ENCODE measurements around the gene P4HB. TPM values are rescaled to one million over a fixed set of nuclear protein-coding genes. Genes with fewer than 3 reads are reported as not detected.

P4HB gene
- total RNA-seq, 1 donor from 2014 or later: 267 TPM

DNA sequence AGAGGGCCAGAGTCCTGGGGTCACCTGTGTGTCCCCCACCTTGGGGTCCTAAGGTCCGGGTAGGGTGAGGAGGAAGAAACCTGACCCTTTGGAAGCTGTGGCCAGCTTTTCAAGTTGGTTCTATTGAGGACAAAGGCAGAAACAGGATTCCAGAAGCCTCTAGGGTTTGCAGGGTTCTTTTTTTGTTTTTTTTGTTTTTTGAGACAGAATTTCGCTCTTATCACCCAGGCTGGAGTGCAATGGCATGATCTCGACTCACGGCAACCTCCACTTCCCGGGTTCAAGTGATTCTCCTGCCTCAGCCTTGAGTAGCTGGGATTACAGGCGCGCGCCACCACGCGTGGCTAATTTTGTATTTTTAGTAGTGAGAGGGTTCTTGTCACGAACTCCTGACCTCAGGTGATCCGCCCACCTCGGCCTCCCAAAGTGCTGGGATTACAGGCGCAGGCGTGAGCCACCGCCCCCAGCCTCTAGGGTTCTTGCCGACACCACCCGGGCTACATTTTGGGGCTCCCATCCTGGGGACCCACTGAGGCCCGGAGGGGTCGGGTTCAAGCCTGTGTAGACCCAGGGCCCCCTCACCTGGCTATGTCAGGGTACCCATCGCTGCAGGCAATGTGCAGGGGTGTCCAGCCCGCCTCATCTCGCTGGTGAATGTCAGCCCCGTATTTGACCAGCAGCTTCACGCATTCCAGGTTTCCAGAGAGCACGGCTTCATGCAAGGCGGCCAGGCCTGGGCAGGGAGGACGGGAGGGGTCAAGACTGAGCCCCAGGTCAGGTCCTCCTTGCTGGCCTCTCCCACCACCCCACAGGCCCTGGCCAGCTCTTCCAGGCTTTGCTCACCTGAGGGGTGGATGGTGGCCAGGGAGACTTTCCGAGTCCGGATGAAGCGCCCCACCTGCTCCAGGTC lies 26.2 kb downstream of the P4HB start:
- Histone ChIP-seq H3K9me3 (replicated peaks) (no peaks in the 10 kb centered on the region), H3K36me3 (no peaks in the 10 kb centered on the region), H3K4me3 (peak overlapping the region; percentile 96), H3K27ac (replicated peaks) (peak overlapping the region; percentile 88), H3K4me1 (peaks cover 44% of the 10 kb centered on the region), H3K27me3 (ENCODE audit: low read depth) (no peaks in the 10 kb centered on the region)
- no peak for DNase-seq
- no peak for TF ChIP-seq CTCF (IDR thresholded peaks at IDR 0.05; ENCODE audit: borderline replicate concordance)
- intact Hi-C loops (cut with micrococcal nuclease): no loop called here

DNA sequence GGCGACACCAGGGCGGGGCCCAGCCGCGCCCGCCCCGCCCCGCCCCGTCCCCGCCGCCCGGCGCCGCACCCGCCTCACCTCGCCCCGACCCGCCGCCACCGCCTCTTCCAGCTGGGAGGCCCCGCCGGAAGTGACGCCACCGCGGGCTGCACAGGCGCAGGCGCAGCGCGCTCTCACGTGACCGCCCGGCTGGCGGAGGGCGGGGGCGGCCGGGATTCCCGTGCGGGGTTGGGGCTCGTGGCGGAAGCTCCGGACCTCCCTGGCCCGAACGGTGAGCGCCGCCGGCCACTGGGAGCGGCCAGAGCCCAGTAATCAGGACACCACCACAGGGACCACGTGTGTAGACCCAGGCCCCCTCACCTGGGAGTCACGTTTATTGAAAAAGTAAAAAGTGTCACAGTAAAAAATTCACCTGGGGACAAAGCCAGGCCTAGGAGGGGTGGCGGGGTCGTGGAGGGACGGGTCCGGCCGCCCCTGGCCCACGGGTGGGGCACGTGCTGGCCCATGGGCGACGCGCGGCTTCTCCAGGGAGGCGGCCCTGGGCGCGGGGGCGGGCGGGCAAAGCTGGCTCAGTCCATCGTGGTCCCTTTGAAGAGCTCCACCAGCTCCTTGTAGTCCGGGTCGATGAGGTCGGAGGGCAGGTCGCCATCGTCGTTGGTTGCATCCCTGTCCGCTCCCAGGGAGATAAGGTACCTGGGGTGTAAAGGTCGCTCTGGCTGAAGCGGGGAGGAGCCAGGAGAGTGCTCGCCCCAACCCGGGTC lies 27.0 kb downstream of the P4HB start, which contains the start of gene MCRIP1:
MCRIP1 (minus strand) TSS at position 132 of the 761 bp plus-strand sequence. CDS start 8,785 bp downstream, outside the sequence.
- Histone ChIP-seq H3K36me3 (no peaks in the 10 kb centered on the region), H3K9me3 (replicated peaks) (no peaks in the 10 kb centered on the region), H3K4me3 (peak within 1 kb of the TSS; percentile 96), H3K4me1 (peaks cover 52% of the 10 kb centered on the region), H3K27ac (replicated peaks) (peak within 1 kb of the TSS; percentile 94), H3K27me3 (ENCODE audit: low read depth) (no peaks in the 10 kb centered on the region)
- no peak for TF ChIP-seq CTCF (IDR thresholded peaks at IDR 0.05; ENCODE audit: borderline replicate concordance)
- intact Hi-C loops (cut with micrococcal nuclease): no loop called here
- peak; percentile 96 for DNase-seq

GRCh38 chr17:81832608-81833159 lies 27.7 kb downstream of the P4HB start:
- intact Hi-C loops (cut with micrococcal nuclease): no loop called here
- no peaks in the 10 kb centered on the region for H3K9me3 ChIP-seq (replicated peaks)
- H3K27ac ChIP-seq (replicated peaks): peak overlapping the region; percentile 94
- H3K36me3 ChIP-seq: no peaks in the 10 kb centered on the region
- DNase-seq: peak; percentile 30
- TF ChIP-seq CTCF (IDR thresholded peaks at IDR 0.05; ENCODE audit: borderline replicate concordance): no peak
- peaks cover 53% of the 10 kb centered on the region for H3K4me1 ChIP-seq
- peak overlapping the region; percentile 96 for H3K4me3 ChIP-seq
- H3K27me3 ChIP-seq (ENCODE audit: low read depth): no peaks in the 10 kb centered on the region

DNA sequence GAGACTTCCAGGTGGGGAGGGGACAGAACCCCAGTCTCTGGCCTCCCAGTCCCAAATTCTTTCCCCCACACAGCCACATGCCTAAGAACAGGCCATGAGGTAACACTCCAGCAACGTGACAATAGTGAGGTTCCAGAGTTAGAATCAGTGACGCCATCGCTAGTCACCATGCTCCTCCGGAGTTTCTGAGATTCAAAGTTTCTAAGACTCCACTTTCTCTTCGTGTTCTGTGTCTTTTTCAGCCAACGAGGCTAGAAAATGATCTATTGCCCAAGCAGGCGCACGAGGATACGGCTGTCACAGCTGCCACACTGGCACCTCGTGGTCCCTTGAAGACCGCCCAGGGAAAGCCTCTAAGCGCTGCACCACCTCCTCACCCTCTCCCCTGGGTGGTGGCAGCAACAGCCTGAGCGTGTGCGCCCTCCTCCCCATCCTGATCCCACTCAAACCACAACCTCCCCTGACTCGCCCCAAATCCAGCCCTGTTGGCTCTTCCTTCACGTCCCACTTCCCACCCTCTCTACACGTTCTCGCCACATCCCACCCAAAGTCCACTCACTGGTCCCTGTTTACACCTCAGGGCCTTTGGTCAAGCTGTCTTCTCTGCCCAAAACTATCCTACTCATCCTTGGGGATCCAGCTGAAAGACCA lies 28.3 kb downstream of the P4HB start:
- no peak for DNase-seq
- peak overlapping the region; percentile 96 for H3K4me3 ChIP-seq
- H3K27ac ChIP-seq (replicated peaks): peak overlapping the region; percentile 94
- TF ChIP-seq CTCF (IDR thresholded peaks at IDR 0.05; ENCODE audit: borderline replicate concordance): no peak
- H3K36me3 ChIP-seq: no peaks in the 10 kb centered on the region
- no peaks in the 10 kb centered on the region for H3K9me3 ChIP-seq (replicated peaks)
- H3K4me1 ChIP-seq: peaks cover 53% of the 10 kb centered on the region
- intact Hi-C loops (cut with micrococcal nuclease): no loop called here
- no peaks in the 10 kb centered on the region for H3K27me3 ChIP-seq (ENCODE audit: low read depth)

GRCh38 chr17:81831563-81831956 lies 28.8 kb downstream of the P4HB start:
- no peaks in the 10 kb centered on the region for H3K36me3 ChIP-seq
- TF ChIP-seq CTCF (IDR thresholded peaks at IDR 0.05; ENCODE audit: borderline replicate concordance): no peak
- no peak for DNase-seq
- intact Hi-C loops (cut with micrococcal nuclease): no loop called here
- no peaks in the 10 kb centered on the region for H3K9me3 ChIP-seq (replicated peaks)
- H3K4me3 ChIP-seq: peak overlapping the region; percentile 96
- no peaks in the 10 kb centered on the region for H3K27me3 ChIP-seq (ENCODE audit: low read depth)
- peak overlapping the region; percentile 94 for H3K27ac ChIP-seq (replicated peaks)
- peaks cover 53% of the 10 kb centered on the region for H3K4me1 ChIP-seq

Data from left ventricle myocardium inferior (tissue), 1 donor.